ENCODE results near the gene EMC7.

- TF ChIP-seq MAX (IDR thresholded peaks at IDR 0.05) (no peak), YY1 (IDR thresholded peaks at IDR 0.05; ENCODE audit: low read depth) (no peak), CEBPB (IDR thresholded peaks at IDR 0.05) (no peak), CREB1 (IDR thresholded peaks at IDR 0.05; ENCODE audit: low read depth) (no peak), FOXM1 (IDR thresholded peaks at IDR 0.05; ENCODE audit: borderline replicate concordance, low read depth) (no peak), RAD21 (IDR thresholded peaks at IDR 0.05; ENCODE audit: low read depth) (no peak), EP300 (IDR thresholded peaks at IDR 0.05; ENCODE audit: borderline replicate concordance) (no peak), TAF1 (IDR thresholded peaks at IDR 0.05; ENCODE audit: low read depth) (no peak), TCF12 (IDR thresholded peaks at IDR 0.05; ENCODE audit: low read depth) (no peak), TEAD4 (IDR thresholded peaks at IDR 0.05) (no peak), EGR1 (IDR thresholded peaks at IDR 0.05) (no peak), REST (IDR thresholded peaks at IDR 0.05; ENCODE audit: low read depth) (no peak), USF1 (IDR thresholded peaks at IDR 0.05) (no peak), ZBTB7A (IDR thresholded peaks at IDR 0.05; ENCODE audit: low read depth) (no peak)
Observed at GRCh38 chr15:34047893-34048775, 53.5 kb downstream of the EMC7 start.

All from Ishikawa (cell line).